Naive thymus-derived CD4-positive, alpha-beta T cell (primary cell): ENCODE data around the gene TAF3. TPM values are rescaled to one million over a fixed set of nuclear protein-coding genes. Genes with fewer than 3 reads are reported as not detected.

Experiments
- ATAC-seq: fragments of 150-1000 bp; cut with Tn5 transposase; 2 replicates; pipeline ENCODE4 v1.10.0; 2021; ENCODE audit warnings: mild to moderate bottlenecking, moderate library complexity
- CTCF ChIA-PET: fragments of 350-600 bp; sonication (Branson Sonifier 250); formaldehyde crosslinking; loops from one replicate; lab custom pipeline; 2021; ENCODE audit warnings: antibody characterized with exemption; lab: Charles Lee
- POLR2A ChIA-PET: fragments of 350-600 bp; sonication (Branson Sonifier 250); formaldehyde crosslinking; loops from one replicate; lab custom pipeline; 2021; ENCODE audit warnings: antibody characterized with exemption, inconsistent platforms; lab: Charles Lee
- DNase-seq, 9 donors: peaks; one replicate each; pipeline versions ENCODE4 v3.0.0 to v3.0.0-alpha.2; 2020 to 2022; ENCODE audit warnings: mixed read lengths in 1 of 9
- H3K27ac ChIP-seq: one replicate; pipeline ENCODE4 v1.7.0; 2013; ENCODE audit warnings: mild to moderate bottlenecking, low read depth, low read length, moderate library complexity
- H3K27me3 ChIP-seq, 2 donors: one replicate each; pipeline ENCODE4 v1.7.0; 2013; ENCODE audit warnings: low read length in 2 of 2, mild to moderate bottlenecking in 2 of 2, moderate library complexity in 2 of 2; ENCODE audit not compliant: control insufficient read depth in 2 of 2, insufficient read depth in 2 of 2
- H3K36me3 ChIP-seq, 3 experiments: 1 replicate in 2 of 3; 2 replicates in 1 of 3; pipeline ENCODE4 v1.7.0; 2013; ENCODE audit warnings: low read length in 3 of 3, mild to moderate bottlenecking in 3 of 3, moderate library complexity in 1 of 3; ENCODE audit not compliant: insufficient read depth in 3 of 3, control insufficient read depth in 2 of 3
- H3K4me1 ChIP-seq, 2 donors: one replicate each; pipeline ENCODE4 v1.7.0; 2013; ENCODE audit warnings: low read length in 2 of 2, mild to moderate bottlenecking in 2 of 2, moderate library complexity in 1 of 2; ENCODE audit not compliant: control insufficient read depth in 2 of 2, insufficient read depth in 2 of 2
- H3K4me3 ChIP-seq: 2 replicates; pipeline ENCODE4 v1.7.0; 2013; ENCODE audit warnings: mild to moderate bottlenecking, low read length
- H3K9me3 ChIP-seq, 3 experiments: 1 replicate in 2 of 3; 2 replicates in 1 of 3; pipeline ENCODE4 v1.7.0; 2013; ENCODE audit warnings: low read length in 3 of 3; ENCODE audit not compliant: control insufficient read depth in 2 of 3
- H3K27ac Mint-ChIP-seq, 9 donors: one replicate each; pipeline ENCODE4 v1.8.0; 2020 to 2022; ENCODE audit warnings: mixed read lengths in 9 of 9, mild to moderate bottlenecking in 8 of 9, moderate library complexity in 5 of 9, inconsistent platforms in 2 of 9
- H3K27me3 Mint-ChIP-seq, 5 donors: one replicate each; pipeline ENCODE4 v1.8.0; 2021 to 2022; ENCODE audit warnings: mixed read lengths in 5 of 5, mild to moderate bottlenecking in 1 of 5
- H3K36me3 Mint-ChIP-seq, 5 donors: one replicate each; pipeline ENCODE4 v1.8.0; 2020 to 2022; ENCODE audit warnings: mixed read lengths in 5 of 5, mild to moderate bottlenecking in 3 of 5, inconsistent platforms in 1 of 5
- H3K4me1 Mint-ChIP-seq, 7 donors: one replicate each; pipeline ENCODE4 v1.8.0; 2020 to 2022; ENCODE audit warnings: mixed read lengths in 7 of 7, mild to moderate bottlenecking in 3 of 7, inconsistent platforms in 1 of 7
- H3K4me3 Mint-ChIP-seq, 10 donors: one replicate each; pipeline ENCODE4 v1.8.0; 2020 to 2022; ENCODE audit warnings: mild to moderate bottlenecking in 10 of 10, mixed read lengths in 10 of 10, moderate library complexity in 6 of 10, inconsistent platforms in 2 of 10
- H3K9me3 Mint-ChIP-seq, 11 donors: one replicate each; pipeline ENCODE4 v1.8.0; 2020 to 2022; ENCODE audit warnings: mixed read lengths in 11 of 11, mild to moderate bottlenecking in 4 of 11, inconsistent platforms in 1 of 11, moderate library complexity in 1 of 11
- intact Hi-C, 2 donors: fragments of 100-400 bp; cut with micrococcal nuclease; formaldehyde crosslinking; loops; one replicate each; pipeline ENCODE4 v1.15.1; 2023
- polyA plus RNA-seq, 2 donors: library from polyadenylated mRNA; unstranded; fragments of 300-500 nt; fragmentation: Illumina TruSeq; gene quantifications; one replicate each; pipeline ENCODE4 v1.2.3, GENCODE V29; 2021
- total RNA-seq, 6 experiments: library from RNA in 5 of 6; stranded (reverse) in 5 of 6; gene quantifications; 1 replicate in 5 of 6; 2 replicates in 1 of 6; pipeline ENCODE4 v1.2.3 and lab custom pipeline; 2021 to 2026

The TAF3 gene
- total and polyA plus RNA-seq, 7 experiments from 2014 or later, result 12.2 to 23.9 (median 18.8) TPM

DNA sequence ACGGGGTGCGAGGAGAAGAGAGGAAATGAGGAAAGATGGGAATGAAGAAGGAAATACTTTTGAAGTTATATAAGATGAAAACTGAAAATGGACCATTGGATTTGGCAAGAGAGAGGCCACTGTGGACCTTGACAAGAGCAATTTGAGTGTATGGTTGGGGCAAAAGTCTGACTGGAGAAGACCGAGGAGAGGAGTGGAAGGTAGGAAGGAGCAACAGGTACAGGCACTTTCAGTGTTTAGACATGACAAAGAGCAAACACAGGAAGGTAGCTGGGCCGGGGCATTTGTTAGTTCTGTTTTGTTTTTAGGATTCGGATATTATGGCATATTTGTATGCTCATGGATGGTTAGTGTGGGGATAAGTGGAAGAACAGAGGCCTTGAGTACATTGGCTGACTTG is 99.4 kb downstream of the TAF3 start:
- H3K27ac ChIP-seq, result no peak overlapping the region
- Mint-ChIP-seq H3K4me3 (no peak overlapping the region), H3K27me3 (no peaks in the 10 kb centered on the region), H3K27ac (no peak overlapping the region), H3K36me3 (peaks cover 0 to 8% (median 3%) of the 10 kb centered on the region in 5 donors), H3K4me1 (peaks cover 0 to 27% (median 7%) of the 10 kb centered on the region in 7 donors), H3K9me3 (no peaks in the 10 kb centered on the region)
- H3K4me3 ChIP-seq, result no peak overlapping the region
- ChIA-PET CTCF (no interaction called here), POLR2A (no interaction called here)
- H3K36me3 ChIP-seq, result no peaks in the 10 kb centered on the region
- intact Hi-C loops, result no loop called here
- H3K27me3 ChIP-seq, result no peaks in the 10 kb centered on the region
- ATAC-seq, result no peak
- H3K4me1 ChIP-seq, result no peaks in the 10 kb centered on the region
- no peak for DNase-seq
- no peaks in the 10 kb centered on the region for H3K9me3 ChIP-seq

DNA sequence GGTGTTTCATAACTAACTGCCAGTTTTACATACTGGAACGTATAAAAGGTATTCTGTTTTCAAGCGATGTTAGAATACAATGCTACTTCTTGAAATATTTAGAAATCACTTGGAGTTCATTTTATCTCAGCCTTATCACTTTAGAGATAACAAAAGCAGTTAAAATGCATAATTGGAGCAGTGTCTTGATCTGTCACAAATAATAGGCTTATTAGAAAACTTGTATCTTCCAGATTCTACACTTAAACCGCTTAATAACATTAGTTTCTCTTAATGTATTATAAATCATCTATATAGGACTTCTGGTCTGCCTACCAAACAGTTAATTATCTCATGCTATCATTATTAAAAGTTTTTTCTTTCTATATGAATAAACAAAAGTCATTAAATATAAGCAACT is 104.4 kb downstream of the TAF3 start:
- no peaks in the 10 kb centered on the region for H3K4me1 ChIP-seq
- no peak overlapping the region for H3K4me3 ChIP-seq
- H3K36me3 ChIP-seq, result no peaks in the 10 kb centered on the region
- DNase-seq (no peak), ATAC-seq (no peak)
- CTCF ChIA-PET, result no interaction called here
- Mint-ChIP-seq H3K27ac (no peak overlapping the region), H3K36me3 (peaks cover 0 to 16% (median 4%) of the 10 kb centered on the region in 5 donors), H3K9me3 (no peaks in the 10 kb centered on the region), H3K4me1 (peaks cover 0 to 36% (median 15%) of the 10 kb centered on the region in 7 donors), H3K4me3 (no peak overlapping the region), H3K27me3 (no peaks in the 10 kb centered on the region)
- H3K27me3 ChIP-seq, result no peaks in the 10 kb centered on the region
- H3K27ac ChIP-seq, result no peak overlapping the region
- POLR2A ChIA-PET, result no interaction called here
- intact Hi-C loops, result no loop called here
- no peaks in the 10 kb centered on the region for H3K9me3 ChIP-seq

DNA sequence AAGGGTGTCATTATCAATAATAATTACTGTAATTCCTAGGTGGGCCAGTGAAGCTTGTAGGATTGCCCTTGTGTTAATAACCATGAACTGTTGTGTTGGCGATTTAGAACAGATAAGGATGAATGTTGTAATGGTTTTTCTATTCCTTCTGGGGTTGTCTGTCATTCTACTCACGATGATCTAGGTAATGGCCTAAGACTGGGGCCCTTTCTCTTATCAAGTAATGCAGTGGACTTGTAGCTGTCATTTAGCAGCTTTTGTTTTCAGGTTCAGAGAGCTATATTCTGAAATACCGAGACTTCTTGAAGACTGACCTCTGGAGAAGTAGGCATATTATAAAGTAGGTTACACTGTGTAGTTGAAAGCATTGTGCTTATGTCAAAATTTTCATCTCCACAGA is 110.2 kb downstream of the TAF3 start:
- H3K27me3 ChIP-seq, result no peaks in the 10 kb centered on the region
- H3K27ac Mint-ChIP-seq, result no peak overlapping the region
- CTCF ChIA-PET, result no interaction called here
- H3K4me1 Mint-ChIP-seq, result peaks cover 5 to 44% (median 25%) of the 10 kb centered on the region in 7 donors
- no peak overlapping the region for H3K4me3 ChIP-seq
- no peaks in the 10 kb centered on the region for H3K27me3 Mint-ChIP-seq
- no peak overlapping the region for H3K4me3 Mint-ChIP-seq
- H3K9me3 ChIP-seq, result no peaks in the 10 kb centered on the region
- DNase-seq (no peak), ATAC-seq (no peak)
- no peaks in the 10 kb centered on the region for H3K4me1 ChIP-seq
- H3K9me3 Mint-ChIP-seq, result no peaks in the 10 kb centered on the region
- intact Hi-C loops, result no loop called here
- H3K36me3 ChIP-seq, result no peaks in the 10 kb centered on the region
- POLR2A ChIA-PET, result no interaction called here
- no peak overlapping the region for H3K27ac ChIP-seq
- H3K36me3 Mint-ChIP-seq, result peaks cover 0 to 25% (median 10%) of the 10 kb centered on the region in 5 donors

DNA sequence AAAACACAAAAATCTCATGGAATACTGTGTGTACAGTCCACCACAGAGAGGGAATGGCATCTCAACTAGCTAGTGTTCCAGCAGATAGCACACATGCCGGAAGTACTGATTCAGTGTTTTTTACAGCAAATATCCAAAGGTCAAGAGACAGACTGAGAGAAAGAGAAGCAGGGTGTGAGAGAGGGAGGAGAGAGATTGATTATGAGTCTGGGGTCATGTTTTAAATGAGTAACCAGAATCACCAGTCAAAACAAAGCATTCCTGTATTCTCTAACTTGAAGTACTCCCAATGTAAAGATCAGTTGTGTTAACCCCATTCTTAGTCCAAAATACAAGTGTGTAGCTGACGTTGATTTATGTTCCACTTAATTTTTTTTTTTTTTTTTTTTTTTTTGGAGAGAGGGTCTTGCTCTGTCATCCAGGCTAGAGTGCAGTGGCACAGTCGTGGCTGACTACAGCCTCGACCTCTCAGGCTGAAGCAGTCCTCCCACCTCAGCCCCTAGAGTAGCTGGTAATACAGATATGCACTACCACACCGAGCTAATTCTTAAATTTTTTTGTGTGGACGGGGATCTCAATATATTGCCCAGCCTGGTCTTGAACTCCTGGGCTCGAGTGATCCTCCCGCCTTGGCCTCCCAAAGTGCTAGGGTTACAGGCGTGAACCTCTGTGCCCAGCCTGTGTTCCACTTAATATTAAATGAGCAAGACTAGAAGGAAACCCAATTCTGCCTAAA is 114.2 kb downstream of the TAF3 start:
- Histone ChIP-seq H3K4me1 (no peaks in the 10 kb centered on the region), H3K36me3 (no peaks in the 10 kb centered on the region), H3K4me3 (no peak overlapping the region), H3K27ac (no peak overlapping the region), H3K9me3 (no peaks in the 10 kb centered on the region), H3K27me3 (no peaks in the 10 kb centered on the region)
- Mint-ChIP-seq H3K9me3 (peaks cover 0 to 20% (median 7%) of the 10 kb centered on the region in 11 donors), H3K4me3 (no peak overlapping the region), H3K27ac (no peak overlapping the region), H3K27me3 (no peaks in the 10 kb centered on the region), H3K4me1 (peaks cover 5 to 37% (median 12%) of the 10 kb centered on the region in 7 donors), H3K36me3 (peaks cover 11 to 41% (median 35%) of the 10 kb centered on the region in 5 donors)
- ATAC-seq, result no peak
- ChIA-PET POLR2A (interaction anchor here (0.6 kb wide), 1 partner anchor 42 kb away, joined by 3 read pairs; no protein-coding TSS in a partner anchor), CTCF (no interaction called here)
- intact Hi-C loops, result no loop called here
- no peak for DNase-seq

DNA sequence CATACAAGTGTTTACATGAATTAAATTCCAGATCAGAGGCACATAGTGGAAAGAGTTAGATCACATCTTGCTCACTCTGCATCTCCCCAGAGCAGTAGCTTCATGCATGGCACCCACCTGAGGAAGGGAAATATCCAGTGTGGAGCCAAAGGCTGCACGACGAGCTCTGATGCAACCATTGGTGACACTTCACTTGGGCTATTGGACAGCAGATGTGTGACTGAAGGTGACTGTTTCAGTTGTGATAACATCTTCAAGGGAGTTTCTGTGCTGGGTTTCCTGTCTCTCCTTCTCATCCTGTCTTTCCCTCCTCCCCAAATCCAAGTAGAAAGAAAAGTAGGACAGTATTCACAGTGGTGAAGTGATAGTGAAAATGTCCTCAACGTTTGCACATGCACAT is 115.0 kb downstream of the TAF3 start:
- Mint-ChIP-seq H3K9me3 (peaks cover under 1 to 28% (median 13%) of the 10 kb centered on the region in 11 donors), H3K27ac (peak overlapping the region in 1 of 9 donors; percentile 56), H3K4me3 (no peak overlapping the region), H3K36me3 (peaks cover 13 to 45% (median 43%) of the 10 kb centered on the region in 5 donors), H3K27me3 (no peaks in the 10 kb centered on the region), H3K4me1 (peaks cover 5 to 35% (median 14%) of the 10 kb centered on the region in 7 donors)
- Histone ChIP-seq H3K4me3 (no peak overlapping the region), H3K36me3 (no peaks in the 10 kb centered on the region), H3K9me3 (peaks cover 0 to 2% (median 0%) of the 10 kb centered on the region in 3 experiments), H3K27me3 (no peaks in the 10 kb centered on the region), H3K4me1 (no peaks in the 10 kb centered on the region), H3K27ac (no peak overlapping the region)
- POLR2A ChIA-PET, result no interaction called here
- no peak for ATAC-seq
- intact Hi-C loops, result no loop called here
- CTCF ChIA-PET, result no interaction called here
- no peak for DNase-seq

DNA sequence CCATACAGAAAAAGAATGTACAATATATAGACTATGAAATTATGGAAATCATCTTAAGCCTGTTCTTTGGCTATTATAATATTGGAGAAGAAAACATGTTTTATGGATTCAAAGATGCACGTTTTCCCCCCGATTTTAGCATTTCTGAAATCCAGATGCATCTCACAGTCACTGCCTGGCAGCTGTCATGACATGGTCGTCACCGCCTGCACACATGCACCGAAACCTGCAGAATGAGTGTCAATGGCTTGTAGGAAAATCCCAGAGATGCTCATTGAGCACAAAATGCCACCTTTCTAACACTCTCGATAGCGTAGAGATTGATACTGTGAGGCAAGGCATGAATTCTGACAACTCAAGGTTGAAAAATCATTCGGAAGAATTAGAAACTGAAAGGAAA is 115.5 kb downstream of the TAF3 start:
- intact Hi-C loops, result no loop called here

More for the DNA sequence above, 115.5 kb downstream of the TAF3 start:
- Mint-ChIP-seq H3K9me3 (peaks cover 5 to 33% (median 14%) of the 10 kb centered on the region in 11 donors), H3K36me3 (peaks cover 16 to 50% (median 48%) of the 10 kb centered on the region in 5 donors), H3K4me1 (peaks cover 5 to 35% (median 14%) of the 10 kb centered on the region in 7 donors), H3K27me3 (no peaks in the 10 kb centered on the region), H3K4me3 (no peak overlapping the region), H3K27ac (no peak overlapping the region)
- Histone ChIP-seq H3K36me3 (no peaks in the 10 kb centered on the region), H3K27me3 (no peaks in the 10 kb centered on the region), H3K9me3 (peaks cover 0 to 5% (median 0%) of the 10 kb centered on the region in 3 experiments), H3K4me3 (no peak overlapping the region), H3K4me1 (no peaks in the 10 kb centered on the region), H3K27ac (no peak overlapping the region)
- CTCF ChIA-PET, result no interaction called here
- no peak for DNase-seq
- POLR2A ChIA-PET, result no interaction called here
- no peak for ATAC-seq
